GM12878 (cell line): ENCODE measurements around the gene TMEM35B. TPM values are rescaled to one million over a fixed set of nuclear protein-coding genes. Genes with fewer than 3 reads are reported as not detected.

Source experiments
- ATAC-seq: fragments of 200-7000 bp; cut with Tn5 transposase; 3 replicates; pipeline ENCODE4 v1.9.1; 2020; ENCODE audit warnings: mild to moderate bottlenecking, moderate library complexity
- BruUV-seq: library from RNA; stranded (reverse); fragments of 400-500 nt; replicated peaks from 2 replicates; lab custom pipeline; 2021; lab: Mats Ljungman, UMichigan
- CTCF ChIA-PET: fragments of 300-600 bp; sonication (Branson Sonifier 250); formaldehyde crosslinking; extraction: SDS; loops from one replicate; lab custom pipeline; 2021; ENCODE audit warnings: inconsistent platforms; lab: Yijun Ruan, JAX
- POLR2A ChIA-PET: fragments of 350-600 bp; formaldehyde crosslinking; extraction: SDS; loops from one replicate; lab custom pipeline; 2021; ENCODE audit warnings: inconsistent platforms; lab: Charles Lee
- RAD21 ChIA-PET: fragments of 300-600 bp; sonication (Branson Sonifier 250); formaldehyde crosslinking; loops from one replicate; lab custom pipeline; 2023; ENCODE audit warnings: antibody characterized with exemption; ENCODE audit not compliant: unreplicated experiment; lab: Charles Lee
- SMC1A ChIA-PET: fragments of 300-600 bp; sonication (Branson Sonifier 250); formaldehyde crosslinking; loops from one replicate; lab custom pipeline; 2023; ENCODE audit not compliant: unreplicated experiment, uncharacterized antibody; lab: Charles Lee
- DNase-seq: peaks from one replicate; pipeline ENCODE4 v3.0.0-alpha.2; 2011; ENCODE audit warnings: low read depth, low spot score
- FAIRE-seq: peaks from 3 replicates; lab custom pipeline; 2011; peaks lifted over from hg19 to GRCh38; lab: Jason Lieb, UNC
- H2AFZ ChIP-seq: 2 replicates; pipeline ENCODE4 v1.6.0; 2011; ENCODE audit warnings: low read depth, low read length, control low read depth; ENCODE audit not compliant: control insufficient read depth
- H3K27ac ChIP-seq: 2 replicates; pipeline ENCODE4 v1.5.1; 2011; ENCODE audit warnings: control low read depth; ENCODE audit not compliant: control insufficient read depth, insufficient read depth
- H3K27me3 ChIP-seq, 2 experiments: replicated peaks in 1 of 2; 2 replicates each; pipeline versions ENCODE4 v1.6.0 to v1.6.1; 2011; ENCODE audit warnings: low read length in 1 of 2; ENCODE audit not compliant: control insufficient read depth in 2 of 2, insufficient read depth in 2 of 2
- H3K36me3 ChIP-seq, 2 experiments: 2 replicates each; pipeline ENCODE4 v1.5.1; 2011; ENCODE audit warnings: low read length in 1 of 2; ENCODE audit not compliant: control insufficient read depth in 2 of 2, insufficient read depth in 2 of 2
- H3K4me1 ChIP-seq: 2 replicates; pipeline ENCODE4 v1.6.1; 2011; ENCODE audit warnings: mild to moderate bottlenecking, low read length, moderate library complexity, mixed read lengths; ENCODE audit not compliant: control insufficient read depth, insufficient read depth
- H3K4me2 ChIP-seq: 2 replicates; pipeline ENCODE4 v1.6.0; 2011; ENCODE audit warnings: control low read depth; ENCODE audit not compliant: control insufficient read depth, insufficient read depth
- H3K4me3 ChIP-seq: fragments of 200-600 bp; sonication (generic); 2 replicates; pipeline ENCODE4 v1.5.1; 2016
- H3K79me2 ChIP-seq: 2 replicates; pipeline ENCODE4 v1.6.0; 2011; ENCODE audit warnings: low read length; ENCODE audit not compliant: control insufficient read depth, insufficient read depth
- H3K9ac ChIP-seq: 2 replicates; pipeline ENCODE4 v1.8.0; 2011; ENCODE audit warnings: low read length, control low read depth, mixed read lengths; ENCODE audit not compliant: control insufficient read depth, insufficient read depth
- H3K9me3 ChIP-seq: replicated peaks from 3 replicates; pipeline ENCODE4 v1.5.1; 2011; ENCODE audit warnings: mild to moderate bottlenecking, low read length; ENCODE audit not compliant: control insufficient read depth, insufficient read depth
- H4K20me1 ChIP-seq: 2 replicates; pipeline ENCODE4 v1.6.0; 2011; ENCODE audit not compliant: control insufficient read depth, insufficient read depth
- BCL11A ChIP-seq: IDR thresholded peaks from 2 replicates; pipeline ENCODE4 v1.6.1; 2011; ENCODE audit warnings: low read depth, low read length
- BRCA1 ChIP-seq: IDR thresholded peaks from 2 replicates; pipeline ENCODE4 v1.6.1; 2011; ENCODE audit warnings: low read depth, low read length, improper control_type of control experiment
- HDAC6 ChIP-seq: fragments of 200-600 bp; sonication (generic); IDR thresholded peaks from one replicate; pipeline ENCODE4 v1.8.0; 2017; ENCODE audit warnings: antibody characterized with exemption; ENCODE audit not compliant: unreplicated experiment
- IKZF2 ChIP-seq, 2 experiments: fragments of 450-650 bp; IDR thresholded peaks; 2 replicates each; pipeline ENCODE4 v1.6.1; 2017; ENCODE audit warnings: mild to moderate bottlenecking in 2 of 2, moderate library complexity in 2 of 2
- JUNB ChIP-seq: IDR thresholded peaks from 2 replicates; pipeline ENCODE4 v1.6.1; 2016; ENCODE audit warnings: antibody characterized with exemption, mild to moderate bottlenecking
- NRF1 ChIP-seq: conservative IDR thresholded peaks from 2 replicates; pipeline ENCODE4 v1.6.1; 2011; ENCODE audit warnings: mild to moderate bottlenecking, low read depth, low read length, improper control_type of control experiment
- POU2F2 ChIP-seq: IDR thresholded peaks from 3 replicates; pipeline ENCODE4 v1.6.1; 2011; ENCODE audit warnings: low read depth, mild to moderate bottlenecking, low read length, borderline replicate concordance
- RCOR1 ChIP-seq: conservative IDR thresholded peaks from 2 replicates; pipeline ENCODE4 v1.6.1; 2012; ENCODE audit warnings: low read depth, low read length, improper control_type of control experiment
- RUNX3 ChIP-seq: IDR thresholded peaks from 2 replicates; pipeline ENCODE4 v1.6.1; 2012; ENCODE audit warnings: low read length, inconsistent platforms
- ZSCAN29 ChIP-seq: fragments of 450-650 bp; IDR thresholded peaks from 2 replicates; pipeline ENCODE4 v1.6.1; 2017; ENCODE audit warnings: mild to moderate bottlenecking, moderate library complexity
- WGBS: methylation state at CpG from one replicate; pipeline ENCODE4 v1.1.6; 2016; ENCODE audit warnings: low lambda C conversion rate; ENCODE audit not compliant: insufficient replicate concordance, insufficient coverage; ENCODE audit errors: missing lambda C conversion rate; 5-methylcytosine and 5-hydroxymethylcytosine counted together
- in situ Hi-C: fragments of 300-500 bp; cut with MboI; formaldehyde crosslinking; loops from 9 replicates; pipeline ENCODE4 v1.14.3; 2018; ENCODE audit warnings: mixed read lengths
- intact Hi-C: fragments of 100-400 bp; cut with micrococcal nuclease; formaldehyde crosslinking; loops from one replicate; pipeline ENCODE4 v1.14.2; 2022; ENCODE audit not compliant: unreplicated experiment
- polyA plus RNA-seq, 11 experiments: library from polyadenylated mRNA; depleted of rRNA in 4 of 11; unstranded in 6 of 11; stranded (reverse) in 5 of 11; fragments of >200 nt; fragmentation: Nextera tagmentation in 4 of 11; fragmentation: Illumina TruSeq in 1 of 11; extraction: Ambion mirVana in 4 of 11; extraction: Trizol in 1 of 11; gene quantifications; 1 replicate in 1 of 11; 2 replicates in 10 of 11; pipeline versions ENCODE4 v1.2.1 to v1.2.3, GENCODE V29; 2011 to 2016; ENCODE audit warnings: inconsistent platforms in 2 of 11, missing spikeins in 2 of 11, low read depth in 1 of 11
- total RNA-seq, 4 experiments: library from RNA; depleted of rRNA in 3 of 4; stranded (reverse); fragments of >200 nt in 3 of 4; fragmentation: Illumina TruSeq in 1 of 4; extraction: Trizol in 1 of 4; gene quantifications; 2 replicates each; pipeline versions ENCODE4 v1.2.1 to v1.2.3, GENCODE V29; 2013 to 2021
- TF ChIP-seq, protein P1 (sequence below): IDR thresholded peaks from 2 replicates; pipeline ENCODE4 v1.6.1; 2012; ENCODE audit warnings: low read depth, low read length, improper control_type of control experiment
- TF ChIP-seq, protein P2 (sequence below): IDR thresholded peaks from 2 replicates; pipeline ENCODE4 v1.6.1; 2011; ENCODE audit warnings: low read depth, mild to moderate bottlenecking, low read length, moderate library complexity, borderline replicate concordance; ENCODE audit errors: extremely low read depth
- TF ChIP-seq, protein P3 (sequence below): fragments of 450-650 bp; formaldehyde crosslinking; IDR thresholded peaks from 2 replicates; pipeline ENCODE4 v1.4.0; 2022; ENCODE audit warnings: mild to moderate bottlenecking, moderate library complexity

Gene TMEM35B
- total and polyA plus RNA-seq, 10 of the 15 experiments (the other 5 are each of a cell fraction or from before 2014, with no cell fraction given): 14.8 to 138 (median 32.8) TPM

DNA sequence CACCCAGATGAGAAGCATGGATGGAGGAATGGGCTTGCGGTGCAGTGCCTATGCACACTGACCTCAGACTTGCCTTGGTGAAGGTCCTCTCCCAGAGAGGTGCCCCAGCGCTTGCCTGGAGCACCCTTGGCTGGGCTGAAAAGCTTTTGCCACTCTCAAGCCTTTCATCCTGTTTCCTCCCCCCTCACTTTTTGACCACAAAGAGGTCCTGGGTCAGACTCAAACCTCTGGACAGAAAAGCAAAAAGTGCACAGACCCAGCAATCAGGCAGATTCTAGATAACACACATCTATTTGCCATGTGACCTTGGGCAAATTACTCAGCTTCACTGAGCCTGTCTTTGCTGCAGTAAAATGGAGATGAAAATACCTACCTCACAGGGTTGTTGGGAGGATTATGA, 7.3 kb downstream of the TMEM35B start:
- Histone ChIP-seq H2AFZ (no peak overlapping the region), H4K20me1 (no peaks in the 10 kb centered on the region; the same call in 1 of the 2 replicates), H3K4me3 (no peak overlapping the region), H3K4me1 (peaks cover 7% of the 10 kb centered on the region), H3K4me2 (no peak overlapping the region), H3K27ac (no peak overlapping the region), H3K9me3 (no peaks in the 10 kb centered on the region), H3K36me3 (no peaks in the 10 kb centered on the region), H3K9ac (no peak overlapping the region), H3K79me2 (peaks cover under 1% of the 10 kb centered on the region), H3K27me3 (no peaks in the 10 kb centered on the region)
- FAIRE-seq (no peak), DNase-seq (no peak), ATAC-seq (no peak)
- in situ Hi-C loops: no loop called here
- 100% methylated on average over 1 of the region's 2 CpGs for whole genome bisulfite sequencing
- RAD21 ChIA-PET: no interaction called here
- CTCF ChIA-PET: no interaction called here
- intact Hi-C loops: no loop called here
- SMC1A ChIA-PET: no interaction called here
- no TSS peak for BruUV-seq
- POLR2A ChIA-PET: no interaction called here
- TF ChIP-seq, protein P1, sequence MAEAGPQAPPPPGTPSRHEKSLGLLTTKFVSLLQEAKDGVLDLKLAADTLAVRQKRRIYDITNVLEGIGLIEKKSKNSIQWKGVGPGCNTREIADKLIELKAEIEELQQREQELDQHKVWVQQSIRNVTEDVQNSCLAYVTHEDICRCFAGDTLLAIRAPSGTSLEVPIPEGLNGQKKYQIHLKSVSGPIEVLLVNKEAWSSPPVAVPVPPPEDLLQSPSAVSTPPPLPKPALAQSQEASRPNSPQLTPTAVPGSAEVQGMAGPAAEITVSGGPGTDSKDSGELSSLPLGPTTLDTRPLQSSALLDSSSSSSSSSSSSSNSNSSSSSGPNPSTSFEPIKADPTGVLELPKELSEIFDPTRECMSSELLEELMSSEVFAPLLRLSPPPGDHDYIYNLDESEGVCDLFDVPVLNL: no peak
- TF ChIP-seq IKZF2 (IDR thresholded peaks at IDR 0.05) (no peak), JUNB (no peak)

GRCh38 chr1:34977210-34977471, 8.0 kb downstream of the TMEM35B start:
- no peaks in the 10 kb centered on the region for H3K9me3 ChIP-seq
- CTCF ChIA-PET: no interaction called here
- RAD21 ChIA-PET: no interaction called here
- 95% methylated on average over 13 of the region's 13 CpGs for WGBS
- no peak overlapping the region for H3K4me3 ChIP-seq
- H2AFZ ChIP-seq: no peak overlapping the region
- no peaks in the 10 kb centered on the region for H3K36me3 ChIP-seq
- H3K4me2 ChIP-seq: no peak overlapping the region
- in situ Hi-C loops: no loop called here
- BruUV-seq: no TSS peak
- SMC1A ChIA-PET: no interaction called here
- FAIRE-seq: no peak
- peaks cover 7% of the 10 kb centered on the region for H3K4me1 ChIP-seq
- no peak for ATAC-seq
- intact Hi-C loops: no loop called here
- no peak for DNase-seq
- no peak overlapping the region for H3K9ac ChIP-seq
- H3K27me3 ChIP-seq: no peaks in the 10 kb centered on the region
- POLR2A ChIA-PET: no interaction called here
- H3K79me2 ChIP-seq: no peaks in the 10 kb centered on the region; the same call in 1 of the 2 replicates
- H3K27ac ChIP-seq: no peak overlapping the region
- no peaks in the 10 kb centered on the region; the same call in 1 of the 2 replicates for H4K20me1 ChIP-seq
- TF ChIP-seq ZSCAN29 (no peak), HDAC6 (no peak), RCOR1 (no peak), RUNX3 (no peak), BRCA1 (no peak), POU2F2 (no peak), NRF1 (no peak), BCL11A (no peak)
- TF ChIP-seq, protein P2, sequence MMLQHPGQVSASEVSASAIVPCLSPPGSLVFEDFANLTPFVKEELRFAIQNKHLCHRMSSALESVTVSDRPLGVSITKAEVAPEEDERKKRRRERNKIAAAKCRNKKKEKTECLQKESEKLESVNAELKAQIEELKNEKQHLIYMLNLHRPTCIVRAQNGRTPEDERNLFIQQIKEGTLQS: no peak
- TF ChIP-seq, protein P3, sequence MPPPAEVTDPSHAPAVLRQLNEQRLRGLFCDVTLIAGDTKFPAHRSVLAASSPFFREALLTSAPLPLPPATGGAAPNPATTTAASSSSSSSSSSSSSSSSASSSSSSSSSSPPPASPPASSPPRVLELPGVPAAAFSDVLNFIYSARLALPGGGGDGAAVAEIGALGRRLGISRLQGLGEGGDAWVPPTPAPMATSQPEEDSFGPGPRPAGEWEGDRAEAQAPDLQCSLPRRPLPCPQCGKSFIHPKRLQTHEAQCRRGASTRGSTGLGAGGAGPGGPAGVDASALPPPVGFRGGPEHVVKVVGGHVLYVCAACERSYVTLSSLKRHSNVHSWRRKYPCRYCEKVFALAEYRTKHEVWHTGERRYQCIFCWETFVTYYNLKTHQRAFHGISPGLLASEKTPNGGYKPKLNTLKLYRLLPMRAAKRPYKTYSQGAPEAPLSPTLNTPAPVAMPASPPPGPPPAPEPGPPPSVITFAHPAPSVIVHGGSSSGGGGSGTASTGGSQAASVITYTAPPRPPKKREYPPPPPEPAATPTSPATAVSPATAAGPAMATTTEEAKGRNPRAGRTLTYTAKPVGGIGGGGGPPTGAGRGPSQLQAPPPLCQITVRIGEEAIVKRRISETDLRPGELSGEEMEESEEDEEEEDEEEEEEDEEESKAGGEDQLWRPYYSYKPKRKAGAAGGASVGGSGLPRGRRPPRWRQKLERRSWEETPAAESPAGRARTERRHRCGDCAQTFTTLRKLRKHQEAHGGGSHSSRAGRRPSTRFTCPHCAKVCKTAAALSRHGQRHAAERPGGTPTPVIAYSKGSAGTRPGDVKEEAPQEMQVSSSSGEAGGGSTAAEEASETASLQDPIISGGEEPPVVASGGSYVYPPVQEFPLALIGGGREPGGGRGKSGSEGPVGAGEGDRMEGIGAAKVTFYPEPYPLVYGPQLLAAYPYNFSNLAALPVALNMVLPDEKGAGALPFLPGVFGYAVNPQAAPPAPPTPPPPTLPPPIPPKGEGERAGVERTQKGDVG: no peak
